GM21717 (cell line): Measurements from ENCODE around the gene MCM3AP.

ENCODE experiments used
- ATAC-seq: cut with Tn5 transposase; IDR thresholded peaks from one replicate; pipeline ENCODE4 v1.9.1; 2021; ENCODE audit warnings: mild to moderate bottlenecking, moderate library complexity; ENCODE audit not compliant: unreplicated experiment

MCM3AP gene

GRCh38 chr21:46220275-46220810, 65.1 kb downstream of the MCM3AP start:
- no peak for ATAC-seq

- ATAC-seq = no peak
Measured at GRCh38 chr21:46219591-46220239, 65.7 kb downstream of the MCM3AP start.

- ATAC-seq = no peak
Measured at GRCh38 chr21:46218906-46219590, 66.4 kb downstream of the MCM3AP start.

GRCh38 chr21:46217511-46218196, 67.8 kb downstream of the MCM3AP start:
- no peak for ATAC-seq

- ATAC-seq = no peak
Measured at GRCh38 chr21:46216132-46216747, 69.2 kb downstream of the MCM3AP start.

GRCh38 chr21:46215436-46216131, 69.8 kb downstream of the MCM3AP start:
- no peak for ATAC-seq

- no peak for ATAC-seq
Measured at GRCh38 chr21:46214478-46215340, 70.7 kb downstream of the MCM3AP start.

GRCh38 chr21:46213620-46214286, 71.7 kb downstream of the MCM3AP start:
- no peak for ATAC-seq

- no peak for ATAC-seq
Measured at GRCh38 chr21:46212721-46213484, 72.5 kb downstream of the MCM3AP start.

- no peak for ATAC-seq
Measured at GRCh38 chr21:46211786-46212720, 73.4 kb downstream of the MCM3AP start.

- no peak for ATAC-seq
Measured at GRCh38 chr21:46211376-46211775, 74.0 kb downstream of the MCM3AP start.

GRCh38 chr21:46210378-46211136, 74.9 kb downstream of the MCM3AP start:
- ATAC-seq = no peak

GRCh38 chr21:46208761-46209721, 76.4 kb downstream of the MCM3AP start:
- ATAC-seq = no peak

GRCh38 chr21:46207920-46208591, 77.4 kb downstream of the MCM3AP start:
- ATAC-seq = no peak
